IMR-90 (cell line): ENCODE measurements around the gene C1QTNF3. TPM values are rescaled to one million over a fixed set of nuclear protein-coding genes. Genes with fewer than 3 reads are reported as not detected.

Experiments used
- ATAC-seq: fragments of 200-7000 bp; cut with Tn5 transposase; 2 replicates; pipeline ENCODE4 v1.9.1; 2020; ENCODE audit warnings: low read depth, mild to moderate bottlenecking, moderate library complexity
- BruUV-seq: library from RNA; stranded (reverse); fragments of 400-500 nt; replicated peaks from 2 replicates; lab custom pipeline; 2021; lab: Mats Ljungman, UMichigan
- CTCF ChIA-PET: fragments of 300-600 bp; formaldehyde crosslinking; extraction: SDS; loops from one replicate; lab custom pipeline; 2021; ENCODE audit warnings: antibody characterized with exemption; lab: Yijun Ruan, JAX
- POLR2A ChIA-PET: fragments of 300-600 bp; sonication (Branson Sonifier 250); formaldehyde crosslinking; loops from one replicate; lab custom pipeline; 2022; ENCODE audit warnings: antibody characterized with exemption; ENCODE audit not compliant: unreplicated experiment; lab: Charles Lee
- DNase-seq: peaks from one replicate; pipeline ENCODE4 v3.0.0; 2013
- H2AFZ ChIP-seq: replicated peaks from 2 replicates; pipeline ENCODE3; 2013; ENCODE audit warnings: low read length, mild to moderate bottlenecking; ENCODE audit not compliant: poor library complexity
- H2AK5ac ChIP-seq: 2 replicates; pipeline ENCODE4 v1.6.1; 2013; ENCODE audit warnings: low read depth, low read length, inconsistent platforms
- H2AK9ac ChIP-seq: replicated peaks from 2 replicates; pipeline ENCODE3; 2013; ENCODE audit warnings: mild to moderate bottlenecking, low read depth, low read length, moderate library complexity; ENCODE audit not compliant: poor library complexity
- H2BK120ac ChIP-seq: 2 replicates; pipeline ENCODE4 v1.6.1; 2013; ENCODE audit warnings: low read depth, low read length, inconsistent platforms
- H2BK15ac ChIP-seq: 3 replicates; pipeline ENCODE4 v1.6.1; 2013; ENCODE audit warnings: low read depth, low read length, inconsistent platforms
- H2BK20ac ChIP-seq: 2 replicates; pipeline ENCODE4 v1.6.1; 2013; ENCODE audit warnings: low read depth, mild to moderate bottlenecking, inconsistent platforms, low read length, moderate library complexity
- H2BK5ac ChIP-seq: 2 replicates; pipeline ENCODE4 v1.6.1; 2013; ENCODE audit warnings: mild to moderate bottlenecking, low read depth, low read length, inconsistent platforms; ENCODE audit not compliant: poor library complexity, severe bottlenecking
- H3K14ac ChIP-seq: replicated peaks from 2 replicates; pipeline ENCODE4 v1.6.1; 2013; ENCODE audit warnings: low read depth, low read length, inconsistent platforms
- H3K18ac ChIP-seq: 2 replicates; pipeline ENCODE4 v1.6.1; 2013; ENCODE audit warnings: low read depth, low read length, control low read depth
- H3K23ac ChIP-seq: 2 replicates; pipeline ENCODE4 v1.6.1; 2013; ENCODE audit warnings: low read depth, low read length, inconsistent platforms
- H3K27ac ChIP-seq: 2 replicates; pipeline ENCODE4 v1.5.1; 2013; ENCODE audit warnings: mild to moderate bottlenecking, control low read depth, low read length; ENCODE audit not compliant: insufficient read depth
- H3K27me3 ChIP-seq: 2 replicates; pipeline ENCODE4 v1.6.1; 2013; ENCODE audit warnings: low read length; ENCODE audit not compliant: control insufficient read depth, insufficient read depth
- H3K36me3 ChIP-seq: 2 replicates; pipeline ENCODE4 v1.6.1; 2013; ENCODE audit warnings: low read length, mixed read lengths; ENCODE audit not compliant: control insufficient read depth, insufficient read depth
- H3K4ac ChIP-seq: 2 replicates; pipeline ENCODE4 v1.6.1; 2013; ENCODE audit warnings: low read depth, low read length, inconsistent platforms
- H3K4me1 ChIP-seq: 2 replicates; pipeline ENCODE4 v1.6.1; 2013; ENCODE audit warnings: low read length, mixed read lengths; ENCODE audit not compliant: control insufficient read depth, insufficient read depth
- H3K4me2 ChIP-seq: 2 replicates; pipeline ENCODE4 v1.6.1; 2013; ENCODE audit warnings: low read depth, mild to moderate bottlenecking, control low read depth, low read length, moderate library complexity
- H3K4me3 ChIP-seq: 2 replicates; pipeline ENCODE4 v1.5.1; 2013; ENCODE audit warnings: low read depth, mild to moderate bottlenecking, control low read depth, low read length, moderate library complexity; ENCODE audit not compliant: insufficient read depth
- H3K56ac ChIP-seq: 2 replicates; pipeline ENCODE4 v1.6.1; 2013; ENCODE audit warnings: low read length, inconsistent platforms; ENCODE audit not compliant: insufficient read depth; ENCODE audit errors: extremely low read depth
- H3K79me1 ChIP-seq, 2 experiments: 2 replicates each; pipeline ENCODE4 v1.6.1; 2013; ENCODE audit warnings: low read length in 2 of 2, inconsistent platforms in 1 of 2, low read depth in 1 of 2
- H3K9ac ChIP-seq: 2 replicates; pipeline ENCODE4 v1.6.1; 2013; ENCODE audit warnings: low read depth, low read length, control low read depth
- H3K9me1 ChIP-seq: 2 replicates; pipeline ENCODE4 v1.6.1; 2013; ENCODE audit warnings: low read length, inconsistent platforms; ENCODE audit not compliant: insufficient read depth
- H3K9me3 ChIP-seq: 2 replicates; pipeline ENCODE4 v1.6.1; 2013; ENCODE audit warnings: low read length; ENCODE audit not compliant: control insufficient read depth, insufficient read depth
- H4K20me1 ChIP-seq: 2 replicates; pipeline ENCODE4 v1.6.1; 2013; ENCODE audit warnings: low read length, inconsistent platforms; ENCODE audit not compliant: insufficient read depth
- H4K5ac ChIP-seq: 2 replicates; pipeline ENCODE4 v1.6.1; 2013; ENCODE audit warnings: mild to moderate bottlenecking, low read depth, low read length, control low read depth
- H4K8ac ChIP-seq, 2 experiments: 2 replicates each; pipeline ENCODE4 v1.6.1; 2013; ENCODE audit warnings: low read depth in 2 of 2, low read length in 2 of 2, control low read depth in 1 of 2, inconsistent platforms in 1 of 2
- H4K91ac ChIP-seq: 2 replicates; pipeline ENCODE4 v1.6.1; 2013; ENCODE audit warnings: low read depth, low read length, inconsistent platforms; ENCODE audit not compliant: insufficient read depth
- BHLHE40 ChIP-seq: fragments of 150-350 bp; IDR thresholded peaks from 2 replicates; pipeline ENCODE4 v1.6.1; 2016; ENCODE audit warnings: mild to moderate bottlenecking, low read depth, low read length
- CEBPB ChIP-seq: IDR thresholded peaks from 2 replicates; pipeline ENCODE4 v1.6.1; 2012; ENCODE audit warnings: low read depth, low read length, improper control_type of control experiment
- CHD1 ChIP-seq: IDR thresholded peaks from 2 replicates; pipeline ENCODE4 v1.6.1; 2012; ENCODE audit warnings: low read depth, low read length, improper control_type of control experiment
- FOS ChIP-seq: fragments of 150-350 bp; IDR thresholded peaks from 2 replicates; pipeline ENCODE4 v1.6.1; 2016; ENCODE audit warnings: low read depth, low read length
- MAFK ChIP-seq: IDR thresholded peaks from 2 replicates; pipeline ENCODE4 v1.6.1; 2012; ENCODE audit warnings: low read depth, low read length, improper control_type of control experiment
- MAZ ChIP-seq: IDR thresholded peaks from 2 replicates; pipeline ENCODE4 v1.6.1; 2012; ENCODE audit warnings: low read depth, mild to moderate bottlenecking, low read length, improper control_type of control experiment, moderate library complexity, borderline replicate concordance
- MXI1 ChIP-seq: IDR thresholded peaks from 2 replicates; pipeline ENCODE4 v1.6.1; 2012; ENCODE audit warnings: low read depth, mild to moderate bottlenecking, low read length, moderate library complexity, borderline replicate concordance
- NFE2L2 ChIP-seq: fragments of 150-350 bp; IDR thresholded peaks from 2 replicates; pipeline ENCODE4 v1.6.1; 2016; ENCODE audit warnings: low read depth, mild to moderate bottlenecking, low read length
- POLR2A ChIP-seq: IDR thresholded peaks from 2 replicates; pipeline ENCODE4 v1.6.1; 2012; ENCODE audit warnings: mild to moderate bottlenecking, low read depth, low read length
- RAD21 ChIP-seq: IDR thresholded peaks from 2 replicates; pipeline ENCODE4 v1.6.1; 2012; ENCODE audit warnings: low read length, improper control_type of control experiment
- RCOR1 ChIP-seq: IDR thresholded peaks from 2 replicates; pipeline ENCODE4 v1.6.1; 2012; ENCODE audit warnings: mild to moderate bottlenecking, low read length, improper control_type of control experiment; ENCODE audit not compliant: insufficient replicate concordance
- RFX5 ChIP-seq: IDR thresholded peaks from 2 replicates; pipeline ENCODE4 v1.8.0; 2012; ENCODE audit warnings: low read depth, mild to moderate bottlenecking, low read length, moderate library complexity
- SMC3 ChIP-seq: fragments of 150-350 bp; IDR thresholded peaks from 2 replicates; pipeline ENCODE4 v1.6.1; 2016; ENCODE audit warnings: low read depth, mild to moderate bottlenecking, antibody characterized with exemption, low read length, moderate library complexity
- WGBS, 2 experiments: methylation state at CpG; one replicate each; pipeline versions ENCODE4 v1.1.5 to v1.1.7; 2013; ENCODE audit warnings: missing lambda C conversion rate in 2 of 2; ENCODE audit not compliant: insufficient read length in 1 of 2; ENCODE audit errors: extremely low coverage in 2 of 2; 5-methylcytosine and 5-hydroxymethylcytosine counted together
- dilution Hi-C: fragments of 300-500 bp; cut with HindIII; formaldehyde crosslinking; loops from one replicate; pipeline ENCODE4 v1.14.3; 2018; ENCODE audit warnings: low sequenced_read_pairs; ENCODE audit not compliant: unreplicated experiment
- in situ Hi-C: fragments of 300-500 bp; cut with MboI; formaldehyde crosslinking; loops from 3 replicates; pipeline ENCODE4 v1.14.3; 2019; ENCODE audit warnings: low sequenced_read_pairs, inconsistent platforms, mixed read lengths
- intact Hi-C: fragments of 100-400 bp; cut with micrococcal nuclease; formaldehyde crosslinking; loops from 2 replicates; pipeline ENCODE4 v1.10.0; 2022
- polyA plus RNA-seq, 3 experiments: library from polyadenylated mRNA; depleted of rRNA; stranded (reverse); fragments of >200 nt; gene quantifications; 2 replicates each; pipeline ENCODE4 v1.2.3, GENCODE V29; 2012; ENCODE audit warnings: low replicate concordance in 1 of 3
- total RNA-seq: library from RNA; depleted of rRNA; stranded (reverse); fragments of >200 nt; gene quantifications from 2 replicates; pipeline ENCODE4 v1.2.3, GENCODE V29; 2012
- TF ChIP-seq, protein P1 (sequence below): fragments of 150-350 bp; IDR thresholded peaks from 2 replicates; pipeline ENCODE4 v1.6.1; 2016; ENCODE audit warnings: low read depth, mild to moderate bottlenecking, low read length, moderate library complexity, borderline replicate concordance
- TF ChIP-seq, protein P2 (sequence below): fragments of 150-350 bp; IDR thresholded peaks from 2 replicates; pipeline ENCODE4 v1.6.1; 2017; ENCODE audit warnings: mild to moderate bottlenecking, antibody characterized with exemption, low read length, low read depth
- TF ChIP-seq, protein P3 (sequence below): conservative IDR thresholded peaks from 2 replicates; pipeline ENCODE4 v1.5.1; 2012; ENCODE audit warnings: mild to moderate bottlenecking, low read depth, low read length, improper control_type of control experiment

C1QTNF3 gene
- total and polyA plus RNA-seq, 2 of the 4 experiments (the other 2 are of a cell fraction): 1.0 to 1.4 TPM

DNA sequence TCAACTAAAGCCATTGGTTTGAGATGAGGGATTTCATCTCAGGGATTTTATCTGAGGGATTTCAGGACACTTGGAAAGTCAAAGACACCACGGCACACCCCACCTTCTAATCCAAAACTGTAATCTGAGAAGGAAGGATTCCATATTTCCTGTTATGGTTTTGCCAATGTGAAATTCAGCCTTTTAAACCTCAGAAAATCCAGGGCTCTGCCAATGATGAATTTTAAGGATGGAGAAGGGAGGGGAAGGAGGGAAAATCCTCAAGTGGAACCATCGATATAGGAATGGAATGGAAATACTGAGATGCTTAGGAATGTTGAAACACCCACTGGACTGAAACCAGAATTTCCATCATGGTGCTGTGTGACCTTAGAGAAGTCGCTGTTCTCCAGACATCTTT is 5.3 kb downstream of the C1QTNF3 start:
- Histone ChIP-seq H2BK20ac (no peak overlapping the region), H3K9me3 (no peaks in the 10 kb centered on the region), H2AK5ac (no peak overlapping the region), H3K27ac (no peak overlapping the region), H4K20me1 (no peaks in the 10 kb centered on the region), H2AFZ (no peak overlapping the region), H2BK120ac (no peak overlapping the region), H3K4me2 (no peak overlapping the region), H3K9me1 (no peaks in the 10 kb centered on the region; the same call in 1 of the 2 replicates), H3K79me1 (no peaks in the 10 kb centered on the region), H3K27me3 (no peaks in the 10 kb centered on the region), H4K8ac (no peak overlapping the region), H2BK15ac (no peak overlapping the region), H3K4me3 (no peak overlapping the region), H3K23ac (no peak overlapping the region), H3K4me1 (no peaks in the 10 kb centered on the region), H3K9ac (no peak overlapping the region), H3K56ac (no peak overlapping the region), H2AK9ac (no peak overlapping the region), H4K5ac (no peak overlapping the region), H3K14ac (no peak overlapping the region), H3K4ac (no peak overlapping the region), H2BK5ac (no peak overlapping the region), H3K18ac (no peak overlapping the region), H3K36me3 (no peaks in the 10 kb centered on the region), H4K91ac (no peak overlapping the region)
- ATAC-seq: no peak
- intact Hi-C loops (no loop called here), dilution Hi-C loops (no loop called here), in situ Hi-C loops (no loop called here)
- POLR2A ChIA-PET: no interaction called here
- no peak for TF ChIP-seq RFX5
- no peak for TF ChIP-seq FOS
- no peak for TF ChIP-seq MAZ
- no peak for TF ChIP-seq RAD21
- TF ChIP-seq, protein P1, sequence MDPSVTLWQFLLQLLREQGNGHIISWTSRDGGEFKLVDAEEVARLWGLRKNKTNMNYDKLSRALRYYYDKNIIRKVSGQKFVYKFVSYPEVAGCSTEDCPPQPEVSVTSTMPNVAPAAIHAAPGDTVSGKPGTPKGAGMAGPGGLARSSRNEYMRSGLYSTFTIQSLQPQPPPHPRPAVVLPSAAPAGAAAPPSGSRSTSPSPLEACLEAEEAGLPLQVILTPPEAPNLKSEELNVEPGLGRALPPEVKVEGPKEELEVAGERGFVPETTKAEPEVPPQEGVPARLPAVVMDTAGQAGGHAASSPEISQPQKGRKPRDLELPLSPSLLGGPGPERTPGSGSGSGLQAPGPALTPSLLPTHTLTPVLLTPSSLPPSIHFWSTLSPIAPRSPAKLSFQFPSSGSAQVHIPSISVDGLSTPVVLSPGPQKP: no peak
- TF ChIP-seq POLR2A: no peak
- TF ChIP-seq MAFK: no peak
- TF ChIP-seq, protein P2, sequence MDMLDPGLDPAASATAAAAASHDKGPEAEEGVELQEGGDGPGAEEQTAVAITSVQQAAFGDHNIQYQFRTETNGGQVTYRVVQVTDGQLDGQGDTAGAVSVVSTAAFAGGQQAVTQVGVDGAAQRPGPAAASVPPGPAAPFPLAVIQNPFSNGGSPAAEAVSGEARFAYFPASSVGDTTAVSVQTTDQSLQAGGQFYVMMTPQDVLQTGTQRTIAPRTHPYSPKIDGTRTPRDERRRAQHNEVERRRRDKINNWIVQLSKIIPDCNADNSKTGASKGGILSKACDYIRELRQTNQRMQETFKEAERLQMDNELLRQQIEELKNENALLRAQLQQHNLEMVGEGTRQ: no peak
- no peak for TF ChIP-seq CHD1
- no peak for TF ChIP-seq MXI1
- TF ChIP-seq RCOR1: no peak
- TF ChIP-seq CEBPB: no peak
- TF ChIP-seq, protein P3, sequence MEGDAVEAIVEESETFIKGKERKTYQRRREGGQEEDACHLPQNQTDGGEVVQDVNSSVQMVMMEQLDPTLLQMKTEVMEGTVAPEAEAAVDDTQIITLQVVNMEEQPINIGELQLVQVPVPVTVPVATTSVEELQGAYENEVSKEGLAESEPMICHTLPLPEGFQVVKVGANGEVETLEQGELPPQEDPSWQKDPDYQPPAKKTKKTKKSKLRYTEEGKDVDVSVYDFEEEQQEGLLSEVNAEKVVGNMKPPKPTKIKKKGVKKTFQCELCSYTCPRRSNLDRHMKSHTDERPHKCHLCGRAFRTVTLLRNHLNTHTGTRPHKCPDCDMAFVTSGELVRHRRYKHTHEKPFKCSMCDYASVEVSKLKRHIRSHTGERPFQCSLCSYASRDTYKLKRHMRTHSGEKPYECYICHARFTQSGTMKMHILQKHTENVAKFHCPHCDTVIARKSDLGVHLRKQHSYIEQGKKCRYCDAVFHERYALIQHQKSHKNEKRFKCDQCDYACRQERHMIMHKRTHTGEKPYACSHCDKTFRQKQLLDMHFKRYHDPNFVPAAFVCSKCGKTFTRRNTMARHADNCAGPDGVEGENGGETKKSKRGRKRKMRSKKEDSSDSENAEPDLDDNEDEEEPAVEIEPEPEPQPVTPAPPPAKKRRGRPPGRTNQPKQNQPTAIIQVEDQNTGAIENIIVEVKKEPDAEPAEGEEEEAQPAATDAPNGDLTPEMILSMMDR: no peak
- no peak for TF ChIP-seq NFE2L2
- TF ChIP-seq BHLHE40: no peak
- TF ChIP-seq SMC3: no peak
- no CpG with 5 or more reads among the region's 3 CpGs for WGBS, 2 experiments
- CTCF ChIA-PET: no interaction called here
- BruUV-seq: no TSS peak
- DNase-seq: no peak
